NB4 (cell line): Measurements from ENCODE around the gene STX3.

Source experiments
- DNase-seq: peaks from one replicate; pipeline ENCODE4 v3.0.0; 2010; ENCODE audit warnings: low read depth
- H3K4me3 ChIP-seq: one replicate; pipeline ENCODE4 v1.5.1; 2011; ENCODE audit warnings: mild to moderate bottlenecking, low read depth, low read length, moderate library complexity
- MYC ChIP-seq: IDR thresholded peaks from 2 replicates; pipeline ENCODE4 v1.6.1; 2011; ENCODE audit warnings: low read depth, low read length
- POLR2A ChIP-seq: IDR thresholded peaks from 2 replicates; pipeline ENCODE4 v1.6.1; 2011; ENCODE audit warnings: mild to moderate bottlenecking; ENCODE audit not compliant: insufficient read length; ENCODE audit errors: extremely low read depth
- TF ChIP-seq, protein P1 (sequence below): IDR thresholded peaks from one replicate; pipeline ENCODE4 v1.5.1; 2012; ENCODE audit warnings: low read depth, low read length
- TF ChIP-seq, protein P2 (sequence below): IDR thresholded peaks from 2 replicates; pipeline ENCODE4 v1.6.1; 2011; ENCODE audit warnings: low read depth, low read length

STX3 gene

GRCh38 chr11:59769828-59770227 lies 14.7 kb downstream of the STX3 start:
- DNase-seq: no peak
- H3K4me3 ChIP-seq: no peak overlapping the region
- TF ChIP-seq, protein P1, sequence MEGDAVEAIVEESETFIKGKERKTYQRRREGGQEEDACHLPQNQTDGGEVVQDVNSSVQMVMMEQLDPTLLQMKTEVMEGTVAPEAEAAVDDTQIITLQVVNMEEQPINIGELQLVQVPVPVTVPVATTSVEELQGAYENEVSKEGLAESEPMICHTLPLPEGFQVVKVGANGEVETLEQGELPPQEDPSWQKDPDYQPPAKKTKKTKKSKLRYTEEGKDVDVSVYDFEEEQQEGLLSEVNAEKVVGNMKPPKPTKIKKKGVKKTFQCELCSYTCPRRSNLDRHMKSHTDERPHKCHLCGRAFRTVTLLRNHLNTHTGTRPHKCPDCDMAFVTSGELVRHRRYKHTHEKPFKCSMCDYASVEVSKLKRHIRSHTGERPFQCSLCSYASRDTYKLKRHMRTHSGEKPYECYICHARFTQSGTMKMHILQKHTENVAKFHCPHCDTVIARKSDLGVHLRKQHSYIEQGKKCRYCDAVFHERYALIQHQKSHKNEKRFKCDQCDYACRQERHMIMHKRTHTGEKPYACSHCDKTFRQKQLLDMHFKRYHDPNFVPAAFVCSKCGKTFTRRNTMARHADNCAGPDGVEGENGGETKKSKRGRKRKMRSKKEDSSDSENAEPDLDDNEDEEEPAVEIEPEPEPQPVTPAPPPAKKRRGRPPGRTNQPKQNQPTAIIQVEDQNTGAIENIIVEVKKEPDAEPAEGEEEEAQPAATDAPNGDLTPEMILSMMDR: no peak
- TF ChIP-seq, protein P2, sequence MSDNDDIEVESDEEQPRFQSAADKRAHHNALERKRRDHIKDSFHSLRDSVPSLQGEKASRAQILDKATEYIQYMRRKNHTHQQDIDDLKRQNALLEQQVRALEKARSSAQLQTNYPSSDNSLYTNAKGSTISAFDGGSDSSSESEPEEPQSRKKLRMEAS: no peak

GRCh38 chr11:59770319-59770718 lies 15.1 kb downstream of the STX3 start:
- DNase-seq: no peak
- TF ChIP-seq MYC (no peak), POLR2A (no peak)
- TF ChIP-seq, protein P2: no peak
- TF ChIP-seq, protein P1: no peak
- H3K4me3 ChIP-seq: no peak overlapping the region

GRCh38 chr11:59770869-59771268 lies 15.7 kb downstream of the STX3 start:
- DNase-seq: no peak
- TF ChIP-seq MYC: no peak
- TF ChIP-seq, protein P2: no peak
- TF ChIP-seq, protein P1: no peak
- TF ChIP-seq POLR2A: no peak
- no peak overlapping the region for H3K4me3 ChIP-seq

GRCh38 chr11:59771605-59772004 lies 16.4 kb downstream of the STX3 start:
- TF ChIP-seq, protein P2: peak; percentile 87
- TF ChIP-seq, protein P1: no peak
- H3K4me3 ChIP-seq: peak overlapping the region; percentile 30
- DNase-seq: peak; percentile 69

DNA sequence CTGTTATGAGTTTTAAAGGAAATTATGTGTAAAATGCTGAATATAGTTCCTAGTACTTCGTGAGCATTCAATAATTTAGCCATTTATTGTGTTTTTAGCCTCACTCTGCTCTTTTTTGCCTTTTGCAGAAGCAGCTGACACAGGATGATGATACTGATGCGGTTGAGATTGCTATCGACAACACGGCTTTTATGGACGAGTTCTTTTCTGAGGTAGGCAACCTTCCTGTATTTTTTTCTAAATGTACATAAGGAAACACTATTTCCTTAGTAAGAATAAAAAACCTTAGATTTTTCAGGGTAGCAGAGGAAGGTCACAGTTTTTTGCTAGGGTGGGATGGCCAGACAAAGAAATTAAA lies 17.9 kb downstream of the STX3 start:
- DNase-seq: no peak
- TF ChIP-seq POLR2A: no peak
- TF ChIP-seq, protein P2: no peak
- TF ChIP-seq, protein P1: no peak
- TF ChIP-seq MYC: no peak

More for the DNA sequence above, 17.9 kb downstream of the STX3 start:
- peak overlapping the region; percentile 9 for H3K4me3 ChIP-seq
